GM18505 (cell line): ENCODE data around the gene UNK.

Experiments
- ATAC-seq: cut with Tn5 transposase; IDR thresholded peaks from one replicate; pipeline ENCODE4 v1.9.1; 2021; ENCODE audit not compliant: unreplicated experiment
- POLR2A ChIP-seq: IDR thresholded peaks from 4 replicates; pipeline ENCODE4 v1.6.1; 2011; ENCODE audit warnings: borderline replicate concordance; ENCODE audit not compliant: insufficient read depth, insufficient read length; ENCODE audit errors: extremely low read depth

The UNK gene

GRCh38 chr17:75749545-75750389 is 34.8 kb upstream of the UNK start:
- no peak for ATAC-seq
- no peak for TF ChIP-seq POLR2A

- TF ChIP-seq POLR2A, result no peak
- ATAC-seq, result no peak
These were observed 33.8 kb upstream of the UNK start for GRCh38 chr17:75750661-75751423.

- TF ChIP-seq POLR2A, result no peak
- ATAC-seq, result no peak
These were observed 32.8 kb upstream of the UNK start for GRCh38 chr17:75751676-75752404.

- no peak for ATAC-seq
- TF ChIP-seq POLR2A, result no peak
These were observed 32.2 kb upstream of the UNK start for GRCh38 chr17:75752405-75752709.

- ATAC-seq, result no peak
These were observed 31.6 kb upstream of the UNK start for GRCh38 chr17:75752802-75753513.

GRCh38 chr17:75753514-75754377 is 30.9 kb upstream of the UNK start:
- peak; percentile 70 for ATAC-seq
- TF ChIP-seq POLR2A, result peak; percentile 43

More at GRCh38 chr17:75752802-75753513, 31.6 kb upstream of the UNK start:
- no peak for TF ChIP-seq POLR2A

- ATAC-seq, result no peak
- no peak for TF ChIP-seq POLR2A
These were observed 30.0 kb upstream of the UNK start for GRCh38 chr17:75754378-75755204.

- no peak for TF ChIP-seq POLR2A
- no peak for ATAC-seq
These were observed 29.3 kb upstream of the UNK start for GRCh38 chr17:75755205-75755901.

GRCh38 chr17:75755990-75756389 is 28.6 kb upstream of the UNK start:
- no peak for TF ChIP-seq POLR2A
- ATAC-seq, result no peak

GRCh38 chr17:75756451-75757085 is 28.0 kb upstream of the UNK start:
- TF ChIP-seq POLR2A, result no peak
- ATAC-seq, result no peak

GRCh38 chr17:75757086-75757681 is 27.4 kb upstream of the UNK start:
- no peak for ATAC-seq
- no peak for TF ChIP-seq POLR2A
